Brain microvascular endothelial cell (primary cell): ENCODE results near the gene DDX39A.
"Not testable (repeated sequence)": the region's sequence is repeated elsewhere in the genome, so short reads cannot be mapped to it uniquely, and the experiment has no call there.

ENCODE experiments used
- DNase-seq: peaks from one replicate; pipeline ENCODE4 v3.0.0-alpha.2; 2020
- H3K27ac ChIP-seq: fragments of 250-450 bp; sonication (Bioruptor Pico); 2 replicates; pipeline ENCODE4 v1.5.1; 2020; ENCODE audit warnings: mild to moderate bottlenecking, moderate library complexity
- H3K27me3 ChIP-seq: fragments of 250-450 bp; sonication (Bioruptor Pico); replicated peaks from 2 replicates; pipeline ENCODE4 v1.5.1; 2020; ENCODE audit warnings: mild to moderate bottlenecking
- H3K36me3 ChIP-seq: fragments of 250-450 bp; sonication (Bioruptor Pico); replicated peaks from 2 replicates; pipeline ENCODE4 v1.5.1; 2020; ENCODE audit warnings: mild to moderate bottlenecking
- H3K4me3 ChIP-seq: 2 replicates; pipeline ENCODE4 v1.5.1; 2011; ENCODE audit warnings: low read depth, mild to moderate bottlenecking, control low read depth, low read length, moderate library complexity
- in situ Hi-C: cut with HindIII; loops from 2 replicates; pipeline ENCODE4 v1.10.0; 2017; ENCODE audit warnings: low sequenced_read_pairs, low pct_ligation_motif_present
- TF ChIP-seq, protein P1 (sequence below): IDR thresholded peaks from 2 replicates; pipeline ENCODE4 v1.5.1; 2011; ENCODE audit warnings: low read depth, mild to moderate bottlenecking, moderate library complexity, low read length, control low read depth, inconsistent platforms; ENCODE audit errors: missing control alignments

DDX39A gene

DNA sequence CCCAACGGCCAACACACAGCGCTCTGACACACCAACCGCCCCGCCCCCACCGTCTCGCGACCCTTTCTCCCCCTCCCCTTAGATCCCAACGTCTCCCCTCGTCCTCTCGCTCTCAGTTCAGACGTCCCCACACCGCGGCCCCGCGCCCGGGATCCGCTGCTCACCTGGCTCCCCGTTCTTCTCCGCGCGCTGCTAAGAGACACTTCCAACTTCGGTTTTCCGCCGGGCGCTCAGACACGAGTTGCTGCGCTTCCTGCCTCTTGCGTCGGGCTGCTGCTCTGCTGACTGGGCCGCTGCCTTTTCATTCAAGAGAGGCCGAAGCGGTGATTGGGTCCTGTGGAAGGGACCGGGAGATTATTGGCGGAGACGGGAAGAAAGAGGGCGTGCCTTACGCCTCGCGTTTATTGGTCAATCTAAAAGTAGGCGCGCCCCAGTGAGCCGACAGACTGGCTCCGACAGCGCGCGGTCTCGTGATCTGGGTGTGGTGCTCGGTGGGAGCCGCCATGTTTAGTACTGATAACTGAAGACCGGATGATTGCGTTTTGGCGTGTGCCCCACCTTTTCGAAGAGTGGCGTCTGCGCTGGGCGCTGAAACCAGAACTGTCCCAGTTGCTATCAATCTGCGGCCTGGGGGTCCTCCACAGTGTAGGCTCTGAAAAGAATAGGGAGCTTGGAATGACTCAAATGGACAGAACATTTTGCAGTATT lies at the start of gene DDX39A:
Gene DDX39A (minus strand): TSS at position 236 of the 708 bp plus-strand sequence. CDS start 6,121 bp downstream, outside the sequence.
- Histone ChIP-seq H3K27ac (peak within 1 kb of the TSS; percentile 96), H3K36me3 (peaks cover 9% of the 10 kb centered on the region), H3K4me3 (peak within 1 kb of the TSS; percentile 85), H3K27me3 (no peaks in the 10 kb centered on the region)
- TF ChIP-seq, protein P1, sequence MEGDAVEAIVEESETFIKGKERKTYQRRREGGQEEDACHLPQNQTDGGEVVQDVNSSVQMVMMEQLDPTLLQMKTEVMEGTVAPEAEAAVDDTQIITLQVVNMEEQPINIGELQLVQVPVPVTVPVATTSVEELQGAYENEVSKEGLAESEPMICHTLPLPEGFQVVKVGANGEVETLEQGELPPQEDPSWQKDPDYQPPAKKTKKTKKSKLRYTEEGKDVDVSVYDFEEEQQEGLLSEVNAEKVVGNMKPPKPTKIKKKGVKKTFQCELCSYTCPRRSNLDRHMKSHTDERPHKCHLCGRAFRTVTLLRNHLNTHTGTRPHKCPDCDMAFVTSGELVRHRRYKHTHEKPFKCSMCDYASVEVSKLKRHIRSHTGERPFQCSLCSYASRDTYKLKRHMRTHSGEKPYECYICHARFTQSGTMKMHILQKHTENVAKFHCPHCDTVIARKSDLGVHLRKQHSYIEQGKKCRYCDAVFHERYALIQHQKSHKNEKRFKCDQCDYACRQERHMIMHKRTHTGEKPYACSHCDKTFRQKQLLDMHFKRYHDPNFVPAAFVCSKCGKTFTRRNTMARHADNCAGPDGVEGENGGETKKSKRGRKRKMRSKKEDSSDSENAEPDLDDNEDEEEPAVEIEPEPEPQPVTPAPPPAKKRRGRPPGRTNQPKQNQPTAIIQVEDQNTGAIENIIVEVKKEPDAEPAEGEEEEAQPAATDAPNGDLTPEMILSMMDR: no peak
- DNase-seq: peak; percentile 100
- in situ Hi-C loops: no loop called here

GRCh38 chr19:14467816-14468215 lies 48.7 kb upstream of the DDX39A start:
- Histone ChIP-seq H3K4me3 (no peak overlapping the region), H3K27me3 (no peaks in the 10 kb centered on the region), H3K27ac (no peak overlapping the region), H3K36me3 (peaks cover 57% of the 10 kb centered on the region)
- DNase-seq: no peak
- in situ Hi-C loops: no loop called here
- TF ChIP-seq, protein P1: peak; percentile 28

DNA sequence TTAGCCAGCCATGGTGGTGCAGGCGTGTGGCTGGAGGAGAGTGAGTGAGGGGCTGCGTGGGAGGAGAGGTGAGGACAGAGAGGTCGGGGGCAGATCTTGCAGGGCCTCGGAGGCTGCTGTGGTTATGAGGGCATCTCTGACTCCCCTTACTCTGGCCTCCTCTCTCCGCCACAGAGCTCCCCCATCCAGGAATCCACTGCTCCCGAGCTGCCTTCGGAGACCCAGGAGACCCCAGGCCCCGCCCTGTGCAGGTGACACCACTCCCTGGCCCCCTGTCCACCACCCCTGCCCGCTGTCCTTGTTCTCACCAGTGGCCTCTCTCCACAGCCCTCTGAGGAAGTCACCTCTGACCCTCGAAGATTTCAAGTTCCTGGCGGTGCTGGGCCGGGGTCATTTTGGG lies 48.2 kb upstream of the DDX39A start:
- Histone ChIP-seq H3K27me3 (no peaks in the 10 kb centered on the region), H3K4me3 (no peak overlapping the region), H3K36me3 (peaks cover 61% of the 10 kb centered on the region), H3K27ac (no peak overlapping the region)
- in situ Hi-C loops: no loop called here
- TF ChIP-seq, protein P1: no peak
- no peak for DNase-seq

DNA sequence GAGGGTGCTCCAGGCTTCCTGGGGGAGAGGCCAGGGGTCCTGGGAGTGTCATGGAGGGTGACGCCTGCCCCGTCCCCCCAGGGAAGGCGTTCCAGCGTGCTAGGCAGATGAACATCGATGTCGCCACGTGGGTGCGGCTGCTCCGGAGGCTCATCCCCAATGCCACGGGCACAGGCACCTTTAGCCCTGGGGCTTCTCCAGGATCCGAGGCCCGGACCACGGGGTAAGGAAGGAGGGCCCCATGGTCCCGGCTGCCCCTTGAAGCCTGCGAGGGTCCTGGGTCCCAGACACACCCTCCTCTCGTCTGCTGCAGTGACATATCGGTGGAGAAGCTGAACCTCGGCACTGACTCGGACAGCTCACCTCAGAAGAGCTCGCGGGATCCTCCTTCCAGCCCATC lies 44.6 kb upstream of the DDX39A start:
- DNase-seq: no peak
- Histone ChIP-seq H3K4me3 (no peak overlapping the region), H3K27ac (no peak overlapping the region), H3K27me3 (no peaks in the 10 kb centered on the region), H3K36me3 (peaks cover 47% of the 10 kb centered on the region)
- TF ChIP-seq, protein P1: no peak
- in situ Hi-C loops: no loop called here

GRCh38 chr19:14462401-14462800 lies 43.3 kb upstream of the DDX39A start:
- in situ Hi-C loops, H3K4me3 ChIP-seq, DNase-seq, H3K27me3 ChIP-seq, H3K27ac ChIP-seq: not testable (repeated sequence)
- peaks cover 43% of the 10 kb centered on the region for H3K36me3 ChIP-seq

DNA sequence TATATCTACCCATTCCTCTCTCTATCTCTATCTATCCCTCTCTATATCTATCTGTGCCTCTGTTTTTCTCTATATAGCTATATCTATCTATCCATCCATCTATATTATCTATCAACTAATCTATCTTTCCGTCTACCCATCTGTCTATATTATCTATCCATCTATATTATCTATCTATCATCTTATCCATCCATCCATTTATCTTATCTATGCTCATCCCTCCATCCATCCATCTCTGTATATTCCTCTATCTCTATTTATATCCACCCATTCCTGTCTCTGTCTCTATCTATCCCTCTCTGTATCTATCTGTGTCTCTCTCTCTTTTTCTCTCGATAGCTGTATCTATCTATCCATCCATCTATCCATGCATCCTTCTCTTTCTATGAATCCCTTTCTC lies 41.8 kb upstream of the DDX39A start:
- Histone ChIP-seq H3K4me3 (no peak overlapping the region), H3K36me3 (peaks cover 37% of the 10 kb centered on the region), H3K27ac (no peak overlapping the region), H3K27me3 (no peaks in the 10 kb centered on the region)
- TF ChIP-seq, protein P1: no peak
- in situ Hi-C loops: no loop called here
- DNase-seq: no peak
